Upper lobe of left lung (tissue), 4 donors: ENCODE data around the gene SIGLEC1.

Experiments
- POLR2AphosphoS5 ChIP-seq, 2 donors: sonication (generic); formaldehyde crosslinking; IDR thresholded peaks; one replicate each; pipeline ENCODE4 v1.5.1; 2017; ENCODE audit warnings: antibody characterized with exemption in 2 of 2
- TF ChIP-seq, protein P1 (sequence below), 6 experiments: fragments of 450-650 bp in 4 of 6; fragments of 200-600 bp in 2 of 6; sonication (generic) in 2 of 6; IDR thresholded peaks; one replicate each; pipeline ENCODE4 v1.5.1; 2016 to 2019; ENCODE audit warnings: antibody characterized with exemption in 6 of 6

GRCh38 chr20:3743251-3743650 lies 30.9 kb upstream of the SIGLEC1 start:
- no peak for TF ChIP-seq POLR2AphosphoS5 (IDR thresholded peaks at IDR 0.05)
- TF ChIP-seq, protein P1, sequence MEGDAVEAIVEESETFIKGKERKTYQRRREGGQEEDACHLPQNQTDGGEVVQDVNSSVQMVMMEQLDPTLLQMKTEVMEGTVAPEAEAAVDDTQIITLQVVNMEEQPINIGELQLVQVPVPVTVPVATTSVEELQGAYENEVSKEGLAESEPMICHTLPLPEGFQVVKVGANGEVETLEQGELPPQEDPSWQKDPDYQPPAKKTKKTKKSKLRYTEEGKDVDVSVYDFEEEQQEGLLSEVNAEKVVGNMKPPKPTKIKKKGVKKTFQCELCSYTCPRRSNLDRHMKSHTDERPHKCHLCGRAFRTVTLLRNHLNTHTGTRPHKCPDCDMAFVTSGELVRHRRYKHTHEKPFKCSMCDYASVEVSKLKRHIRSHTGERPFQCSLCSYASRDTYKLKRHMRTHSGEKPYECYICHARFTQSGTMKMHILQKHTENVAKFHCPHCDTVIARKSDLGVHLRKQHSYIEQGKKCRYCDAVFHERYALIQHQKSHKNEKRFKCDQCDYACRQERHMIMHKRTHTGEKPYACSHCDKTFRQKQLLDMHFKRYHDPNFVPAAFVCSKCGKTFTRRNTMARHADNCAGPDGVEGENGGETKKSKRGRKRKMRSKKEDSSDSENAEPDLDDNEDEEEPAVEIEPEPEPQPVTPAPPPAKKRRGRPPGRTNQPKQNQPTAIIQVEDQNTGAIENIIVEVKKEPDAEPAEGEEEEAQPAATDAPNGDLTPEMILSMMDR (IDR thresholded peaks at IDR 0.05): no peak
